Measurements from ENCODE around the gene FGF6. TPM values are rescaled to one million over a fixed set of nuclear protein-coding genes. Genes with fewer than 3 reads are reported as not detected.

Gene FGF6
- total RNA-seq, 2 donors from 2014 or later, result not detected

GRCh38 chr12:4387607-4388006 is 58.0 kb downstream of the FGF6 start:
- ATAC-seq (no peak), DNase-seq (no peak)
- intact Hi-C loops (cut with DNase I, micrococcal nuclease), result no loop called here

DNA sequence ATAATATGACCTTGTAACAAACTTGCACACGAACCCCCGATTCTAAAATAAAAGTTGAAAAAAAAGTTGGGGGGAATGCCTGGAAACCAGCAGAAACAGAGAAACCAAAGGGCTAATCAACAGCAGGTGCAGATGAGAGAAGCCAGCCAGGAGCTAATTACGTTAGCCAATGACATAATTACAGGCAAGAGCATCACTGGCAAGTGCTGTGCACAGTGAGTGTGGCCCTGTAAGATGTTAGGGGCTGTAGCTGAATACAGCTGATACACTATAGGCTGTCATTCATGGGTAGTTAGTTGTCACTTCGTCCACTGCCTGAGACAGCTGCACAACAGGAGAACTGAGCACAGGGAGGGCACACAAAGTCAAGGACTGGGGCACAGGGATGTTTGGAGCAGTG is 58.8 kb downstream of the FGF6 start:
- intact Hi-C loops (cut with DNase I, micrococcal nuclease), result no loop called here
- ATAC-seq (no peak), DNase-seq (no peak)

Other genes with a start within 250 kb of the FGF6 start
- 100 to 1,000 TPM in 1 of 2 donors, 10 to 100 TPM in 1; 97.7 to 106 TPM for gene CCND2, start 172.1 kb downstream of the FGF6 start, total RNA-seq
- 10 to 100 TPM; 13.0 to 14.4 TPM for gene TIGAR, start 124.6 kb downstream of the FGF6 start, total RNA-seq
- not detected for gene FGF23, start 66.1 kb downstream of the FGF6 start, total RNA-seq
- gene RAD51AP1, start 93.1 kb upstream of the FGF6 start, total RNA-seq, result 1 to 10 TPM; 4.2 to 8.4 TPM
- gene DYRK4, start 116.4 kb upstream of the FGF6 start, total RNA-seq, result 10 to 100 TPM; 27.5 to 28.6 TPM
- 1 to 10 TPM; 1.6 to 3.4 TPM for gene AKAP3, start 203.2 kb upstream of the FGF6 start, total RNA-seq
- 100 to 1,000 TPM; 158 to 242 TPM for gene NDUFA9, start 203.3 kb upstream of the FGF6 start, total RNA-seq